ENCODE data around the gene TIMM13. TPM values are rescaled to one million over a fixed set of nuclear protein-coding genes. Genes with fewer than 3 reads are reported as not detected.
"Not testable (repeated sequence)": the region's sequence is repeated elsewhere in the genome, so short reads cannot be mapped to it uniquely, and the experiment has no call there.

Gene TIMM13
- total RNA-seq, 4 donors from 2014 or later, result 23.7 to 60.3 (median 46.8) TPM

DNA sequence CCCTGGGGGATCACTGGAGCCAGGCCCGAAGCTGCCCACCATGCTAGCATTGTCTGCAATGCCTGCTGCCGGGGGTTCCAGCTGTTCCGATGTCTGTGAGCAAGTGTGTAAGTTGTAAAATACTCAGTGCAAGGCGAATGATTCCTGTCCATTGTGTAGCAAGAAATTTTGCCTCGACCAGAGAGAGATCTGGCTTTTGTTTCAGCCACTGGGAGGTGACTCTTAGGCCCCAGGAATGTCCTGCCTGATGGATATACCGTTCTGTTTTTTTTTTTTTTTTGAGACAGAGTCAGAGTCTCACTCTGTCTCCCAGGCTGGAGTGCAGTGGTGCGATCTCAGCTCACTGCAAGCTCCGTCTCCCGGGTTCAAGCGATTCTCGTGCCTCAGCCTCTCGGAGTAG is 41.2 kb upstream of the TIMM13 start:
- H3K4me1 ChIP-seq, result no peaks in the 10 kb centered on the region
- in situ Hi-C loops (cut with MboI; ENCODE audit: low sequenced_read_pairs in 4 of 4) (loop anchor here in 2 of 4 donors (10.0 kb wide), 2 partner anchors 116 to 146 kb away; no protein-coding TSS in a partner anchor), intact Hi-C loops (cut with DNase I; ENCODE audit: low total_unique reads) (no loop called here)
- H3K4me3 ChIP-seq, result no peak overlapping the region
- no peaks in the 10 kb centered on the region for H3K36me3 ChIP-seq
- no peak overlapping the region for H3K27ac ChIP-seq
- H3K9me3 ChIP-seq, result no peaks in the 10 kb centered on the region
- DNase-seq, result no peak
- no peaks in the 10 kb centered on the region for H3K27me3 ChIP-seq
- no peak for TF ChIP-seq POLR2A (IDR thresholded peaks at IDR 0.05)
- TF ChIP-seq, protein P1, sequence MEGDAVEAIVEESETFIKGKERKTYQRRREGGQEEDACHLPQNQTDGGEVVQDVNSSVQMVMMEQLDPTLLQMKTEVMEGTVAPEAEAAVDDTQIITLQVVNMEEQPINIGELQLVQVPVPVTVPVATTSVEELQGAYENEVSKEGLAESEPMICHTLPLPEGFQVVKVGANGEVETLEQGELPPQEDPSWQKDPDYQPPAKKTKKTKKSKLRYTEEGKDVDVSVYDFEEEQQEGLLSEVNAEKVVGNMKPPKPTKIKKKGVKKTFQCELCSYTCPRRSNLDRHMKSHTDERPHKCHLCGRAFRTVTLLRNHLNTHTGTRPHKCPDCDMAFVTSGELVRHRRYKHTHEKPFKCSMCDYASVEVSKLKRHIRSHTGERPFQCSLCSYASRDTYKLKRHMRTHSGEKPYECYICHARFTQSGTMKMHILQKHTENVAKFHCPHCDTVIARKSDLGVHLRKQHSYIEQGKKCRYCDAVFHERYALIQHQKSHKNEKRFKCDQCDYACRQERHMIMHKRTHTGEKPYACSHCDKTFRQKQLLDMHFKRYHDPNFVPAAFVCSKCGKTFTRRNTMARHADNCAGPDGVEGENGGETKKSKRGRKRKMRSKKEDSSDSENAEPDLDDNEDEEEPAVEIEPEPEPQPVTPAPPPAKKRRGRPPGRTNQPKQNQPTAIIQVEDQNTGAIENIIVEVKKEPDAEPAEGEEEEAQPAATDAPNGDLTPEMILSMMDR (IDR thresholded peaks at IDR 0.05 in 4 of 5, conservative IDR thresholded peaks at IDR 0.05 in 1 of 5), result no peak
- ATAC-seq, result no peak

DNA sequence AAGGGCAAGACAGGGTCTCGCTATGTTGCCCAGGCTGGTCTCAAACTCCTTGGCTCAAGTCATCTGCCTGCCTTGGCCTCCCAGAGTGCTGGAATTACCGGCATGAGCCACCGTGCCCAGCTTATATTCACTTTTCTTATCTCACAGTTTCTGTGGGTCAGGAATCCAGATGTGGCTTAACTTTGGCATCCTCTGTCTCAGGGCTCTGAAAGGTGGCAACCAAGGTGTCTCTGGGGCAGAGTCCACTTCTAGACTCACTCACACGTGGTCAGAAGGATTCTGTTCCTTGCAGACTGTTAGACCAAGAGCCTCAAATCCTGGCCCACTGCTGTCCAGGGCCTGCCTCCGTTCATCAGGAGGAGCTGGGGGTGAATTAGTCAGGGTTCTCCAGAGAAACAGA is 37.0 kb upstream of the TIMM13 start:
- Histone ChIP-seq H3K4me1 (peaks cover 0 to 16% of the 10 kb centered on the region in 2 donors), H3K27ac (no peak overlapping the region), H3K4me3 (no peak overlapping the region), H3K27me3 (no peaks in the 10 kb centered on the region), H3K9me3 (no peaks in the 10 kb centered on the region), H3K36me3 (no peaks in the 10 kb centered on the region)
- intact Hi-C loops (cut with DNase I; ENCODE audit: low total_unique reads), result no loop called here
- no peak for ATAC-seq
- DNase-seq, result no peak
- TF ChIP-seq, protein P1 (IDR thresholded peaks at IDR 0.05 in 4 of 5, conservative IDR thresholded peaks at IDR 0.05 in 1 of 5), result no peak
- no peak for TF ChIP-seq POLR2A (IDR thresholded peaks at IDR 0.05)
- in situ Hi-C loops (cut with MboI; ENCODE audit: low sequenced_read_pairs in 4 of 4), result loop anchor here in 2 of 4 donors (10.0 kb wide), 2 partner anchors 120 to 150 kb away; no protein-coding TSS in a partner anchor

DNA sequence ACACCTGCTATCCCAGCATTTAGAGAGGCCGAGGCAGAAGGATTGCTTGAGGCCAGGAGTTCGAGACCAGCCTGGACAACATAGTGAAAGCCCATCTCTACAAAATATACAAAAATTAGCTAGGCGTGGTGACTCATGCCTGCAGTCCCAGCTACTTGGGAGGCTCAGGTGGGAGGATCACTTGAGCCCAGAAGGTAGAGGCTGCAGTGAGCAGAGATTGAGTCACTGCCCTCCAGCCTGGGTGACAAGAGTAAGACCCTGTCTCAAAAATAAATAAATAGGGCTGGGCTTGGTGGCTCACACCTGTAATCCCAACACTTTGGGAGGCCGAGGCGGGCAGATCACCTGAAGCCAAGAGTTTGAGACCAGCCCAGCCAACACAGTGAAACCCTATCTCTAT is 36.3 kb upstream of the TIMM13 start:
- H3K27ac ChIP-seq, result peak overlapping the region in 1 of 4 donors; percentile 11
- H3K36me3 ChIP-seq; H3K4me3 ChIP-seq; H3K9me3 ChIP-seq; DNase-seq; intact Hi-C loops (cut with DNase I; ENCODE audit: low total_unique reads); H3K27me3 ChIP-seq; ATAC-seq: not testable (repeated sequence)
- peaks cover 0 to 16% of the 10 kb centered on the region in 2 donors for H3K4me1 ChIP-seq
- in situ Hi-C loops (cut with MboI; ENCODE audit: low sequenced_read_pairs in 4 of 4), result loop anchor here in 2 of 4 donors (10.0 kb wide), 2 partner anchors 121 to 151 kb away; no protein-coding TSS in a partner anchor

DNA sequence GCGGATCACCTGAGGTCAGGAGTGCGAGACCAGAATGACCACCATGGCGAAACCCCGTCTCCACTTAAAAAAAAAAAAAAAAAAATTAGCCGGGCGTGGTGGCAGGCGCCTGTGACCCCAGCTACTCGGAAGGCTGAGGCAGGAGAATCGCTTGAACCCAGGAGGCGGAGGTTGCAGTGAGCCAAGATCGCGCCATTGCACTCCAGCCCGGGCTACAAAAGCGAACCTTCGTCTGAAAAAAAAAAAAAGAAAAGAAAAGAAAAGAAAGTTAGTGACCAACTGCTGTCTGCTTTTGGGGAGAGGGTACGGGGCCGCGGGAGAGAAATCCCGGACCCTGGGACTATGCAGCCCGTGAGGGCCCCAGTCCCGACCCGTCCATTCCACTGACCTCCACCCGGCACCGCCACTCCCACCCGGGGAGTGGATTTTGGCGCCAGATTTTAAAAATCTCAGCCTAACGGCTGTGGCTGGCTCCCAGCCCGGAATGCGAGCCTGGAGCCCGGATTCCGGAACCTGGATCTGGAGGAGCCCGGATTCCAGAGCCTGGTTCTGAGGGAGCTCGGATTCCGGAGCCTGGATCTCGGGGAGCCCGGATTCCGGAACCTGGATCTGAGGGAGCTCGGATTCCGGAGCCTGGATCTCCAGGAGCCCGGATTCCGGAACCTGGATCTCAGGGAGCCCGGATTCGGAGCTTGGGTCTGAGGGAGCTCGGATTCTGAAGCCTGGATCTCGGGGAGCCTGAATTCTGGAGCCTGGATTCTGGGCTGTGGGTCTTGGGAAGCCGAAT is 35.4 kb upstream of the TIMM13 start:
- no peak for TF ChIP-seq POLR2A (IDR thresholded peaks at IDR 0.05)
- TF ChIP-seq, protein P1 (IDR thresholded peaks at IDR 0.05 in 4 of 5, conservative IDR thresholded peaks at IDR 0.05 in 1 of 5), result no peak
- no peaks in the 10 kb centered on the region for H3K27me3 ChIP-seq
- ATAC-seq (peak; percentile 76 to 81), DNase-seq (peak; percentile 38 to 71)
- H3K27ac ChIP-seq, result peak overlapping the region; percentile 11 to 38 (median 32)
- H3K4me3 ChIP-seq, result peak overlapping the region; percentile 57 to 86 (median 68)
- in situ Hi-C loops (cut with MboI; ENCODE audit: low sequenced_read_pairs in 4 of 4) (loop anchor here in 2 of 4 donors (10.0 kb wide), 2 partner anchors 122 to 152 kb away; no protein-coding TSS in a partner anchor), intact Hi-C loops (cut with DNase I; ENCODE audit: low total_unique reads) (no loop called here)
- H3K9me3 ChIP-seq, result no peaks in the 10 kb centered on the region
- H3K4me1 ChIP-seq, result peaks cover 0 to 16% of the 10 kb centered on the region in 2 donors
- no peaks in the 10 kb centered on the region for H3K36me3 ChIP-seq
